A549 (cell line): ENCODE data around the gene GLB1L. TPM values are rescaled to one million over a fixed set of nuclear protein-coding genes. Genes with fewer than 3 reads are reported as not detected.

Experiments
- ATAC-seq, 2 experiments: fragments of 200-7000 bp in 1 of 2; fragments of >200 bp in 1 of 2; cut with Nextera tagmentation in 1 of 2; cut with Tn5 transposase in 1 of 2; 3 replicates each; pipeline versions ENCODE4 v1.8.0 to v1.9.1; 2018 to 2020; ENCODE audit warnings: mild to moderate bottlenecking in 1 of 2, moderate library complexity in 1 of 2
- CTCF ChIA-PET: fragments of 300-600 bp; sonication (Branson Sonifier 250); formaldehyde crosslinking; extraction: SDS; loops from one replicate; lab custom pipeline; 2021; ENCODE audit warnings: antibody characterized with exemption, inconsistent platforms; lab: Yijun Ruan, JAX
- POLR2A ChIA-PET: fragments of 350-600 bp; formaldehyde crosslinking; extraction: SDS; loops from one replicate; lab custom pipeline; 2021; ENCODE audit warnings: antibody characterized with exemption, inconsistent platforms; lab: Yijun Ruan, JAX
- DNase-seq, 2 experiments: peaks; one replicate each; pipeline versions ENCODE4 v3.0.0 to v3.0.0-alpha.2; 2011 to 2016; ENCODE audit warnings: low read depth in 1 of 2, low spot score in 1 of 2
- FAIRE-seq: peaks from 2 replicates; lab custom pipeline; 2011; peaks lifted over from hg19 to GRCh38; lab: Jason Lieb, UNC
- H3K27ac ChIP-seq, 2 experiments: fragments of >200 bp; sonication (Bioruptor Twin); formaldehyde crosslinking; 3 replicates each; pipeline ENCODE4 v1.5.1; 2016 to 2017
- H3K4me1 ChIP-seq: fragments of >200 bp; sonication (Bioruptor Twin); formaldehyde crosslinking; 3 replicates; pipeline ENCODE4 v1.6.1; 2016
- H3K4me2 ChIP-seq: fragments of >200 bp; sonication (Bioruptor Twin); formaldehyde crosslinking; 3 replicates; pipeline ENCODE4 v1.6.1; 2016
- H3K4me3 ChIP-seq: fragments of >200 bp; sonication (Bioruptor Twin); formaldehyde crosslinking; 3 replicates; pipeline ENCODE4 v1.5.1; 2016
- H3K9me3 ChIP-seq: fragments of >200 bp; sonication (Bioruptor Twin); formaldehyde crosslinking; 3 replicates; pipeline ENCODE4 v1.6.1; 2016
- ATOH8 ChIP-seq: fragments of 250-450 bp; sonication (Bioruptor Pico); IDR thresholded peaks from 2 replicates; pipeline ENCODE4 v1.5.0; 2020; ENCODE audit warnings: low read depth, mild to moderate bottlenecking, moderate library complexity
- BHLHE40 ChIP-seq: IDR thresholded peaks from 2 replicates; pipeline ENCODE4 v1.6.1; 2012; ENCODE audit warnings: low read depth, low read length, inconsistent platforms
- CBX8 ChIP-seq: fragments of 200-600 bp; sonication (generic); IDR thresholded peaks from 2 replicates; pipeline ENCODE4 v1.6.1; 2016
- CEBPB ChIP-seq, 2 experiments: fragments of >200 bp in 1 of 2; sonication (Bioruptor Twin) in 1 of 2; formaldehyde crosslinking in 1 of 2; IDR thresholded peaks; 2 replicates each; pipeline ENCODE4 v1.6.1; 2012 to 2016
- CTCF ChIP-seq: fragments of >200 bp; sonication (Bioruptor Twin); formaldehyde crosslinking; IDR thresholded peaks from 3 replicates; pipeline ENCODE4 v1.5.1; 2016
- E2F6 ChIP-seq: IDR thresholded peaks from 2 replicates; pipeline ENCODE4 v1.6.1; 2012; ENCODE audit warnings: low read depth, borderline replicate concordance
- EHMT2 ChIP-seq: fragments of 200-600 bp; sonication (generic); IDR thresholded peaks from 2 replicates; pipeline ENCODE4 v1.6.1; 2016; ENCODE audit warnings: antibody characterized with exemption, low read depth, mild to moderate bottlenecking, moderate library complexity
- ELK1 ChIP-seq: fragments of 150-350 bp; IDR thresholded peaks from 2 replicates; pipeline ENCODE4 v1.6.1; 2014; ENCODE audit warnings: low read depth, mild to moderate bottlenecking, low read length
- EP300 ChIP-seq, 2 experiments: fragments of >200 bp; sonication (Bioruptor Twin); formaldehyde crosslinking; IDR thresholded peaks; 2 replicates in 1 of 2; 3 replicates in 1 of 2; pipeline ENCODE4 v1.6.1; 2016 to 2017
- ESRRA ChIP-seq: fragments of 150-350 bp; IDR thresholded peaks from 2 replicates; pipeline ENCODE4 v1.6.1; 2014; ENCODE audit warnings: mild to moderate bottlenecking, low read length, borderline replicate concordance
- FOSB ChIP-seq: fragments of 250-450 bp; sonication (Bioruptor Pico); IDR thresholded peaks from 2 replicates; pipeline ENCODE4 v1.5.0; 2020; ENCODE audit warnings: mild to moderate bottlenecking, moderate library complexity
- FOSL2 ChIP-seq, 2 experiments: fragments of 450-650 bp in 1 of 2; fragments of >200 bp in 1 of 2; sonication (Bioruptor Twin) in 1 of 2; formaldehyde crosslinking; IDR thresholded peaks; 2 replicates each; pipeline versions ENCODE4 v1.5.0 to v1.6.1; 2016 to 2020; ENCODE audit warnings: mild to moderate bottlenecking in 1 of 2, moderate library complexity in 1 of 2
- FOXS1 ChIP-seq: fragments of 250-450 bp; sonication (Bioruptor Pico); IDR thresholded peaks from 2 replicates; pipeline ENCODE4 v1.5.0; 2020; ENCODE audit warnings: mild to moderate bottlenecking, moderate library complexity
- HEYL ChIP-seq: fragments of 250-450 bp; sonication (Bioruptor Pico); IDR thresholded peaks from 2 replicates; pipeline ENCODE4 v1.8.0; 2021; ENCODE audit warnings: mild to moderate bottlenecking, moderate library complexity
- HOXB13 ChIP-seq: fragments of 250-450 bp; sonication (Bioruptor Pico); IDR thresholded peaks from 2 replicates; pipeline ENCODE4 v1.5.0; 2020; ENCODE audit warnings: low read depth, mild to moderate bottlenecking, moderate library complexity
- JUN ChIP-seq, 2 experiments: fragments of >200 bp; sonication (Bioruptor Twin); formaldehyde crosslinking; IDR thresholded peaks; 2 replicates in 1 of 2; 3 replicates in 1 of 2; pipeline ENCODE4 v1.6.1; 2016 to 2017
- JUNB ChIP-seq: fragments of >200 bp; sonication (Bioruptor Twin); formaldehyde crosslinking; IDR thresholded peaks from 2 replicates; pipeline ENCODE4 v1.6.1; 2016
- KDM5A ChIP-seq: fragments of 200-600 bp; sonication (generic); IDR thresholded peaks from 2 replicates; pipeline ENCODE4 v1.6.1; 2016; ENCODE audit warnings: antibody characterized with exemption, mild to moderate bottlenecking
- MAX ChIP-seq: IDR thresholded peaks from 2 replicates; pipeline ENCODE4 v1.6.1; 2012
- NFE2L2 ChIP-seq: fragments of 150-350 bp; conservative IDR thresholded peaks from 2 replicates; pipeline ENCODE4 v1.6.1; 2014; ENCODE audit warnings: low read length
- PHF8 ChIP-seq: fragments of 200-600 bp; sonication (generic); IDR thresholded peaks from 2 replicates; pipeline ENCODE4 v1.6.1; 2016; ENCODE audit warnings: low read depth, mild to moderate bottlenecking, antibody characterized with exemption, moderate library complexity, borderline replicate concordance
- POLR2A ChIP-seq: IDR thresholded peaks from 2 replicates; pipeline ENCODE4 v1.6.1; 2012; ENCODE audit warnings: mild to moderate bottlenecking, low read length
- RAD21 ChIP-seq, 2 experiments: fragments of >200 bp in 1 of 2; sonication (Bioruptor Twin) in 1 of 2; formaldehyde crosslinking in 1 of 2; IDR thresholded peaks in 1 of 2; conservative IDR thresholded peaks in 1 of 2; 2 replicates in 1 of 2; 3 replicates in 1 of 2; pipeline ENCODE4 v1.6.1; 2012 to 2018; ENCODE audit warnings: inconsistent platforms in 1 of 2
- RARB ChIP-seq: fragments of 250-450 bp; sonication (Bioruptor Pico); IDR thresholded peaks from 2 replicates; pipeline ENCODE4 v1.8.0; 2021; ENCODE audit warnings: mild to moderate bottlenecking, moderate library complexity
- RFX5 ChIP-seq: fragments of 450-650 bp; IDR thresholded peaks from 2 replicates; pipeline ENCODE4 v1.7.1; 2014; ENCODE audit warnings: antibody characterized with exemption, mild to moderate bottlenecking, moderate library complexity
- SMC3 ChIP-seq: fragments of >200 bp; sonication (Bioruptor Twin); formaldehyde crosslinking; IDR thresholded peaks from 3 replicates; pipeline ENCODE4 v1.6.1; 2018; ENCODE audit warnings: inconsistent platforms
- USF2 ChIP-seq: fragments of 450-650 bp; IDR thresholded peaks from 2 replicates; pipeline ENCODE4 v1.6.1; 2014; ENCODE audit warnings: antibody characterized with exemption
- ZFP36 ChIP-seq: fragments of 450-650 bp; IDR thresholded peaks from 2 replicates; pipeline ENCODE4 v1.6.1; 2014; ENCODE audit warnings: borderline replicate concordance; ENCODE audit not compliant: partially characterized antibody
- ZNF302 ChIP-seq: fragments of 250-450 bp; sonication (Bioruptor Pico); IDR thresholded peaks from 2 replicates; pipeline ENCODE4 v1.9.0; 2021; ENCODE audit warnings: inconsistent platforms, mild to moderate bottlenecking, moderate library complexity
- WGBS: methylation state at CpG from one replicate; pipeline ENCODE4 v1.1.6; 2017; ENCODE audit errors: missing lambda C conversion rate; 5-methylcytosine and 5-hydroxymethylcytosine counted together
- polyA plus RNA-seq, 4 experiments: library from polyadenylated mRNA; depleted of rRNA in 3 of 4; stranded (reverse); fragments of >200 nt; fragmentation: RNase III in 1 of 4; extraction: RNeasy Plus Mini Kit Qiagen cat#74134 plus additional on column Dnase treatment in 1 of 4; gene quantifications; 2 replicates in 3 of 4; 3 replicates in 1 of 4; pipeline ENCODE4 v1.2.3, GENCODE V29; 2011 to 2017

GLB1L gene
- polyA plus RNA-seq, 2 of the 4 experiments (the other 2 are of a cell fraction): 5.9 to 8.7 TPM

- CTCF ChIA-PET: interaction anchor here (1.0 to 16.2 kb wide), 8 partner anchors 16 to 114 kb away, joined by 3 to 540 read pairs (median 4); partner anchors contain the start of genes ABCB6, TUBA4A and TUBA4B
- H3K4me1 ChIP-seq: peaks cover 47% of the 10 kb centered on the region
Measured at GRCh38 chr2:219279916-219280516, 34.8 kb upstream of the GLB1L start.

GRCh38 chr2:219279151-219279915 is 34.1 kb upstream of the GLB1L start, which contains the start of gene DNAJB2:
Gene DNAJB2, plus strand, starts transcription at chr2:219279366. Its CDS starts 468 bp downstream, at chr2:219279834.
- POLR2A ChIA-PET: interaction anchor here (0.5 to 3.0 kb wide), 14 partner anchors 12 to 103 kb away, joined by 3 to 51 read pairs (median 6); partner anchors contain the start of genes ABCB6, ANKZF1, ATG9A and CNPPD1
- Histone ChIP-seq H3K9me3 (no peaks in the 10 kb centered on the region), H3K4me2 (peak within 1 kb of the TSS; percentile 95), H3K4me1 (peaks cover 54% of the 10 kb centered on the region), H3K4me3 (peak within 1 kb of the TSS; percentile 66), H3K27ac (peak within 1 kb of the TSS; percentile 96 to 99)
- CTCF ChIA-PET: interaction anchor here (0.6 to 16.2 kb wide), 19 partner anchors 7 to 267 kb away, joined by 3 to 540 read pairs (median 5); partner anchors contain the start of genes ABCB6, ANKZF1, CNPPD1 and GLB1L
- ATAC-seq (peak; percentile 74 to 85), DNase-seq (peak; percentile 97), FAIRE-seq (no peak)
- 2% methylated on average over 28 of the region's 65 CpGs for WGBS
- TF ChIP-seq ATOH8 (CRISPR knock-in tag) (peak; percentile 77), EP300 (IDR thresholded peaks at IDR 0.05) (peak; percentile 29 to 75; a peak in 1 of 5 replicates), FOSL2 (IDR thresholded peaks at IDR 0.05) (peak; percentile 75; the same call in 1 of the 2 replicates), FOSL2 (CRISPR knock-in tag; IDR thresholded peaks at IDR 0.05) (peak; percentile 81), RAD21 (conservative IDR thresholded peaks at IDR 0.05 in 1 of 2, IDR thresholded peaks at IDR 0.05 in 1 of 2) (peak; percentile 17 to 30; a peak in 1 of 5 replicates), PHF8 (peak; percentile 80), CTCF (0 out of 3 replicates have a peak, but pooled peaks have one; percentile 17), JUN (IDR thresholded peaks at IDR 0.05) (peak; percentile 85 to 95; a peak in 4 of 5 replicates), SMC3 (peak; percentile 36; the same call in 2 of the 3 replicates), HOXB13 (CRISPR knock-in tag) (no peak), MAX (peak; percentile 85), FOSB (CRISPR knock-in tag) (no peak), JUNB (peak; percentile 22; the same call in 1 of the 2 replicates), CBX8 (no peak), RFX5 (no peak), POLR2A (peak; percentile 52), E2F6 (0 out of 2 replicates have a peak, but pooled peaks have one; percentile 28)

More at GRCh38 chr2:219279916-219280516, 34.8 kb upstream of the GLB1L start:
- no peak for FAIRE-seq
- WGBS: 60% methylated on average over 10 of the region's 12 CpGs
- Histone ChIP-seq H3K4me2 (peak overlapping the region; percentile 95), H3K27ac (peak overlapping the region; percentile 96 to 99), H3K4me3 (peak overlapping the region; percentile 66), H3K9me3 (no peaks in the 10 kb centered on the region)
- POLR2A ChIA-PET: interaction anchor here (0.9 to 3.0 kb wide), 5 partner anchors 26 to 51 kb away, joined by 3 to 51 read pairs (median 3); partner anchors contain the start of genes ANKZF1, ATG9A, TUBA4A and TUBA4B
- no peak for ATAC-seq
- no peak for TF ChIP-seq BHLHE40
- TF ChIP-seq NFE2L2: no peak
- no peak for TF ChIP-seq RARB (CRISPR knock-in tag)
- TF ChIP-seq KDM5A: no peak
- TF ChIP-seq ZNF302 (CRISPR knock-in tag): no peak
- no peak for TF ChIP-seq ZFP36
- TF ChIP-seq FOXS1 (CRISPR knock-in tag): no peak
- no peak for TF ChIP-seq EP300 (IDR thresholded peaks at IDR 0.05)
- TF ChIP-seq USF2: no peak
- no peak for TF ChIP-seq ESRRA
- no peak for TF ChIP-seq EHMT2
- TF ChIP-seq ELK1: no peak
- no peak for TF ChIP-seq HEYL (CRISPR knock-in tag)
- TF ChIP-seq FOSL2 (IDR thresholded peaks at IDR 0.05): no peak
- no peak for TF ChIP-seq FOSL2 (CRISPR knock-in tag; IDR thresholded peaks at IDR 0.05)
- TF ChIP-seq E2F6: no peak
- no peak for TF ChIP-seq CEBPB (IDR thresholded peaks at IDR 0.05)
- DNase-seq: peak in 1 of 2 experiments; percentile 72
